ENCODE results near the gene RPS3. TPM values are rescaled to one million over a fixed set of nuclear protein-coding genes. Genes with fewer than 3 reads are reported as not detected.

Gene RPS3
- total and polyA plus RNA-seq, 2 experiments from 2014 or later = 1,745 to 2,793 TPM

GRCh38 chr11:75373201-75373600 lies 26.1 kb upstream of the RPS3 start:
- peaks cover 5% of the 10 kb centered on the region for H3K27me3 Mint-ChIP-seq (ENCODE audit: insufficient read depth, low read depth, poor library complexity)
- Histone ChIP-seq H3K4me2 (no peak overlapping the region), H4K20me1 (replicated peaks; ENCODE audit: insufficient read depth) (no peaks in the 10 kb centered on the region), H3F3A (replicated peaks; ENCODE audit: low read depth) (no peaks in the 10 kb centered on the region), H3K9me2 (ENCODE audit: insufficient read depth) (no peaks in the 10 kb centered on the region), H3K79me2 (replicated peaks; ENCODE audit: insufficient read depth) (no peaks in the 10 kb centered on the region), H2AFZ (no peak overlapping the region), H3K36me3 (ENCODE audit: insufficient read depth) (no peaks in the 10 kb centered on the region), H3K4me3 (no peak overlapping the region), H3K27me3 (ENCODE audit: insufficient read depth) (no peaks in the 10 kb centered on the region), H3K27ac (ENCODE audit: low read depth) (no peak overlapping the region), H3K4me1 (ENCODE audit: insufficient read depth) (no peaks in the 10 kb centered on the region)
- TF ChIP-seq ZNF462 (CRISPR knock-in tag; IDR thresholded peaks at IDR 0.05) = no peak
- no peak for TF ChIP-seq POLR2AphosphoS5 (IDR thresholded peaks at IDR 0.05; ENCODE audit: low read depth)
- TF ChIP-seq ZNF114 (CRISPR knock-in tag; IDR thresholded peaks at IDR 0.05) = no peak
- TF ChIP-seq NANOG (IDR thresholded peaks at IDR 0.05; ENCODE audit: borderline replicate concordance) = no peak
- no peak for TF ChIP-seq STAT1 (IDR thresholded peaks at IDR 0.05; ENCODE audit: unreplicated experiment)
- TF ChIP-seq CREB1 (CRISPR knock-in tag; IDR thresholded peaks at IDR 0.05; ENCODE audit: low read depth) = no peak
- TF ChIP-seq REST (IDR thresholded peaks at IDR 0.05; ENCODE audit: unreplicated experiment) = no peak
- no peak for TF ChIP-seq EZH2phosphoT487 (IDR thresholded peaks at IDR 0.05; ENCODE audit: unreplicated experiment)
- TF ChIP-seq EZH2 (IDR thresholded peaks at IDR 0.05; ENCODE audit: low read depth, unreplicated experiment) = no peak
- no peak for TF ChIP-seq ETS1 (IDR thresholded peaks at IDR 0.05)
- no peak for TF ChIP-seq ZNF331 (CRISPR knock-in tag; IDR thresholded peaks at IDR 0.05; ENCODE audit: low read depth)
- TF ChIP-seq CTCF (conservative IDR thresholded peaks at IDR 0.05; ENCODE audit: low read depth in 2 of 2) = no peak
- TF ChIP-seq JUNB (IDR thresholded peaks at IDR 0.05; ENCODE audit: unreplicated experiment) = no peak
- no peaks in the 10 kb centered on the region; the same call in 2 of the 3 replicates for H3K36me3 Mint-ChIP-seq (ENCODE audit: low read depth)
- H3K27ac Mint-ChIP-seq = no peak overlapping the region
- DNase-seq (ENCODE audit: low spot score) = no peak
- no peak overlapping the region for H3K4me3 Mint-ChIP-seq
- ATAC-seq = no peak
- H3K9me3 Mint-ChIP-seq = no peaks in the 10 kb centered on the region
- peaks cover 4% of the 10 kb centered on the region; the same call in 2 of the 3 replicates for H3K4me1 Mint-ChIP-seq
